Measurements from ENCODE around the gene ATF6.

DNA sequence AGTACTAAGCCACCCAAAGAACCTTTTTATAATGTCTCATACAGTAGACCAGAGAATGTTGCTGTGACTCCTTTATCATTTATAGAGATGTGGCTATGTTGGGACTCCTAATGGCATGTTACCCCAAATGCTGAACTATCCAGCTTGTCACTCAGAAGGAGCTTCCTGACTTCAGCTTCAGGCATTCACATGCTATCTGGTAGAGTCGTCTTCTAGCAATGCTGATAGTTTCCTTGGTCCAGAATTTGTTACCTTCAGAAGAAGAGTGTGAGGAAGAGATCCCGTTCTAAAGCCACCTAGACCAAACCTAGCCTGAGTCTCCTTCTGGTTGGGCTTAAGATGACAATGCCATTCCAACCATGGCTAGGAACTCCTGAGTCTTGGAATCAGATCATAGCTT lies 189.5 kb downstream of the ATF6 start:
- TF ChIP-seq, protein P1, sequence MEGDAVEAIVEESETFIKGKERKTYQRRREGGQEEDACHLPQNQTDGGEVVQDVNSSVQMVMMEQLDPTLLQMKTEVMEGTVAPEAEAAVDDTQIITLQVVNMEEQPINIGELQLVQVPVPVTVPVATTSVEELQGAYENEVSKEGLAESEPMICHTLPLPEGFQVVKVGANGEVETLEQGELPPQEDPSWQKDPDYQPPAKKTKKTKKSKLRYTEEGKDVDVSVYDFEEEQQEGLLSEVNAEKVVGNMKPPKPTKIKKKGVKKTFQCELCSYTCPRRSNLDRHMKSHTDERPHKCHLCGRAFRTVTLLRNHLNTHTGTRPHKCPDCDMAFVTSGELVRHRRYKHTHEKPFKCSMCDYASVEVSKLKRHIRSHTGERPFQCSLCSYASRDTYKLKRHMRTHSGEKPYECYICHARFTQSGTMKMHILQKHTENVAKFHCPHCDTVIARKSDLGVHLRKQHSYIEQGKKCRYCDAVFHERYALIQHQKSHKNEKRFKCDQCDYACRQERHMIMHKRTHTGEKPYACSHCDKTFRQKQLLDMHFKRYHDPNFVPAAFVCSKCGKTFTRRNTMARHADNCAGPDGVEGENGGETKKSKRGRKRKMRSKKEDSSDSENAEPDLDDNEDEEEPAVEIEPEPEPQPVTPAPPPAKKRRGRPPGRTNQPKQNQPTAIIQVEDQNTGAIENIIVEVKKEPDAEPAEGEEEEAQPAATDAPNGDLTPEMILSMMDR (IDR thresholded peaks at IDR 0.05), result no peak
- TF ChIP-seq POLR2AphosphoS5 (IDR thresholded peaks at IDR 0.05) (no peak), POLR2A (IDR thresholded peaks at IDR 0.05) (no peak)

Measured in breast epithelium (tissue), 3 donors.